ENCODE measurements around the gene CABP5. TPM values are rescaled to one million over a fixed set of nuclear protein-coding genes. Genes with fewer than 3 reads are reported as not detected.

Gene CABP5
- total RNA-seq, 1 donor from 2014 or later: not detected

GRCh38 chr19:48006762-48007161 lies 37.1 kb downstream of the CABP5 start:
- intact Hi-C loops (cut with micrococcal nuclease): no loop called here
- Histone ChIP-seq H3K27me3 (ENCODE audit: low read depth) (peaks cover 45% of the 10 kb centered on the region), H3K9me3 (replicated peaks) (peaks cover 16% of the 10 kb centered on the region)

GRCh38 chr19:48004236-48004635 lies 39.6 kb downstream of the CABP5 start:
- intact Hi-C loops (cut with micrococcal nuclease): no loop called here
- TF ChIP-seq CTCF (IDR thresholded peaks at IDR 0.05; ENCODE audit: borderline replicate concordance): no peak

More at GRCh38 chr19:48006762-48007161, 37.1 kb downstream of the CABP5 start:
- H3K4me3 ChIP-seq: no peak overlapping the region
- no peaks in the 10 kb centered on the region for H3K4me1 ChIP-seq
- H3K36me3 ChIP-seq: no peaks in the 10 kb centered on the region
- no peak overlapping the region for H3K27ac ChIP-seq (replicated peaks)
- DNase-seq: no peak
- TF ChIP-seq CTCF (IDR thresholded peaks at IDR 0.05; ENCODE audit: borderline replicate concordance): no peak

GRCh38 chr19:48000846-48001245 lies 43.0 kb downstream of the CABP5 start:
- intact Hi-C loops (cut with micrococcal nuclease): no loop called here
- H3K27me3 ChIP-seq (ENCODE audit: low read depth): peaks cover 32% of the 10 kb centered on the region
- H3K27ac ChIP-seq (replicated peaks): no peak overlapping the region
- DNase-seq: no peak
- peaks cover 9% of the 10 kb centered on the region for H3K9me3 ChIP-seq (replicated peaks)
- H3K4me1 ChIP-seq: no peaks in the 10 kb centered on the region
- no peak overlapping the region for H3K4me3 ChIP-seq
- no peak for TF ChIP-seq CTCF (IDR thresholded peaks at IDR 0.05; ENCODE audit: borderline replicate concordance)
- no peaks in the 10 kb centered on the region for H3K36me3 ChIP-seq

More at GRCh38 chr19:48004236-48004635, 39.6 kb downstream of the CABP5 start:
- H3K27me3 ChIP-seq (ENCODE audit: low read depth): peaks cover 45% of the 10 kb centered on the region
- no peak for DNase-seq
- no peaks in the 10 kb centered on the region for H3K36me3 ChIP-seq
- H3K9me3 ChIP-seq (replicated peaks): peaks cover 11% of the 10 kb centered on the region
- no peaks in the 10 kb centered on the region for H3K4me1 ChIP-seq
- no peak overlapping the region for H3K27ac ChIP-seq (replicated peaks)
- H3K4me3 ChIP-seq: no peak overlapping the region

GRCh38 chr19:47998800-47999199 lies 45.1 kb downstream of the CABP5 start:
- intact Hi-C loops (cut with micrococcal nuclease): no loop called here
- no peak for DNase-seq
- H3K4me3 ChIP-seq: no peak overlapping the region

GRCh38 chr19:47996230-47996727 lies 47.6 kb downstream of the CABP5 start:
- Histone ChIP-seq H3K27ac (replicated peaks) (no peak overlapping the region), H3K36me3 (no peaks in the 10 kb centered on the region)

More at GRCh38 chr19:47998800-47999199, 45.1 kb downstream of the CABP5 start:
- Histone ChIP-seq H3K27ac (replicated peaks) (no peak overlapping the region), H3K4me1 (no peaks in the 10 kb centered on the region), H3K36me3 (no peaks in the 10 kb centered on the region), H3K9me3 (replicated peaks) (peaks cover 9% of the 10 kb centered on the region), H3K27me3 (ENCODE audit: low read depth) (peaks cover 32% of the 10 kb centered on the region)
- no peak for TF ChIP-seq CTCF (IDR thresholded peaks at IDR 0.05; ENCODE audit: borderline replicate concordance)

More at GRCh38 chr19:47996230-47996727, 47.6 kb downstream of the CABP5 start:
- DNase-seq: no peak
- H3K4me1 ChIP-seq: no peaks in the 10 kb centered on the region
- no peak for TF ChIP-seq CTCF (IDR thresholded peaks at IDR 0.05; ENCODE audit: borderline replicate concordance)
- H3K4me3 ChIP-seq: no peak overlapping the region
- H3K27me3 ChIP-seq (ENCODE audit: low read depth): peaks cover 52% of the 10 kb centered on the region
- H3K9me3 ChIP-seq (replicated peaks): peaks cover 9% of the 10 kb centered on the region
- intact Hi-C loops (cut with micrococcal nuclease): no loop called here

All from left ventricle myocardium inferior (tissue), 1 donor.